ENCODE measurements around the gene TEX14.

GRCh38 chr17:58539698-58540097 is 152.1 kb downstream of the TEX14 start:
- TF ChIP-seq CTCF (IDR thresholded peaks at IDR 0.05) (no peak), POLR2A (IDR thresholded peaks at IDR 0.05) (no peak)
